ENCODE data around the gene P2RX3. TPM values are rescaled to one million over a fixed set of nuclear protein-coding genes. Genes with fewer than 3 reads are reported as not detected.

Gene P2RX3
- total and polyA plus RNA-seq, 2 experiments from 2014 or later, result 0.15 to 0.35 TPM

DNA sequence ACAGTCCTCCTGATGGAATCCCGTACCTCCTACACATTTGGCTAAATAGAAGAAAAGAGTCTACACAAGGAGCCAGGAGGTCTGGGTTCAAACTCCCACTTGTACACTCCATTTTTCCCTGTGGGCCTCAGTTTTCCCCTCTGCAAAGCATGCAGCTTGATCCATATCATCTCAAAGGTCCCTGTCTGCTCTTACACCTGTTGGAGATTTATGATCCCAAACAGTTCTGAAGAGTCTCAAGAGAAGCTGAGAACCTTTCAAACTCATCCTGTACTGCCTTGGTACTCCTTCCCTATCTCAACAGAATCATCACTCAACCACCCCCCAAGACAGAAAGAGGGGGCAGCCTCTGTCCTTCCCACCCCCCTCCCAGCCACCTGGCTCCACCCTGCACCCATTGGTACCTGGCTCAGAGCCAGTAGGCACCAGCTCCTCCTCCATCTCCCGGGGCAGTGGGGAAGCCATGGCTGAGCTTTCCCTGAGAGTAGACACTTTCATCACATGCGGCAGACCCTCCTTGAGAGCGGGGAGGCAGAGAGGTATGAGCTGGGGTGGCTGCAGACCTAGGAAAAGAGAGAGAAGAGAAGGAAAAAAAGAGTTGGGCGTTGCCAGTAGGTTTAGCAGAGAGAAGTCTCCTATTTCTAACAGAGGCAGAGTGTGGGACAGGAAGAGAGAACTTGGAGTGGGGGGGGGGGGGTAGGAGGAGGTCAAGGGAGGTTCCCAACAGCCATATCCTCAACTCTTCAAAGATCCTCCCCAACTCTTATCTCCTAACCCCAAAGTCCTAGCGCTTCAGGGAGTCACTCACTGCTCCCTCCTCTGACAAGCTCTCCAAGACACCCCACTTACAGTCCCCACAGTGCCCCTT lies 16.5 kb upstream of the P2RX3 start:
- ATAC-seq (no peak), DNase-seq (ENCODE audit: low spot score) (no peak)
- Histone ChIP-seq H3K27ac (ENCODE audit: low read depth) (peak overlapping the region; percentile 51; the same call in 1 of the 2 replicates), H3K9me2 (ENCODE audit: insufficient read depth) (no peaks in the 10 kb centered on the region), H3K27me3 (ENCODE audit: insufficient read depth) (no peaks in the 10 kb centered on the region), H3F3A (replicated peaks; ENCODE audit: low read depth) (peaks cover 13% of the 10 kb centered on the region), H4K20me1 (replicated peaks; ENCODE audit: insufficient read depth) (peaks cover 23% of the 10 kb centered on the region), H3K79me2 (replicated peaks; ENCODE audit: insufficient read depth) (peaks cover 59% of the 10 kb centered on the region), H2AFZ (no peak overlapping the region), H3K4me3 (peak overlapping the region; percentile 94; the same call in 1 of the 2 replicates), H3K36me3 (ENCODE audit: insufficient read depth) (peaks cover 26% of the 10 kb centered on the region), H3K4me2 (peak overlapping the region; percentile 100), H3K4me1 (ENCODE audit: insufficient read depth) (peaks cover 34% of the 10 kb centered on the region)
- Mint-ChIP-seq H3K4me1 (peaks cover 50% of the 10 kb centered on the region), H3K27ac (no peak overlapping the region), H3K27me3 (ENCODE audit: insufficient read depth, low read depth, poor library complexity) (peaks cover 17% of the 10 kb centered on the region), H3K9me3 (peaks cover 3% of the 10 kb centered on the region; the same call in 1 of the 3 replicates), H3K4me3 (peak overlapping the region; percentile 91), H3K36me3 (ENCODE audit: low read depth) (peaks cover 48% of the 10 kb centered on the region)
- TF ChIP-seq EZH2phosphoT487 (IDR thresholded peaks at IDR 0.05; ENCODE audit: unreplicated experiment) (no peak), CTCF (conservative IDR thresholded peaks at IDR 0.05; ENCODE audit: low read depth in 2 of 2) (no peak), ZNF331 (CRISPR knock-in tag; IDR thresholded peaks at IDR 0.05; ENCODE audit: low read depth) (no peak), JUNB (IDR thresholded peaks at IDR 0.05; ENCODE audit: unreplicated experiment) (no peak)

DNA sequence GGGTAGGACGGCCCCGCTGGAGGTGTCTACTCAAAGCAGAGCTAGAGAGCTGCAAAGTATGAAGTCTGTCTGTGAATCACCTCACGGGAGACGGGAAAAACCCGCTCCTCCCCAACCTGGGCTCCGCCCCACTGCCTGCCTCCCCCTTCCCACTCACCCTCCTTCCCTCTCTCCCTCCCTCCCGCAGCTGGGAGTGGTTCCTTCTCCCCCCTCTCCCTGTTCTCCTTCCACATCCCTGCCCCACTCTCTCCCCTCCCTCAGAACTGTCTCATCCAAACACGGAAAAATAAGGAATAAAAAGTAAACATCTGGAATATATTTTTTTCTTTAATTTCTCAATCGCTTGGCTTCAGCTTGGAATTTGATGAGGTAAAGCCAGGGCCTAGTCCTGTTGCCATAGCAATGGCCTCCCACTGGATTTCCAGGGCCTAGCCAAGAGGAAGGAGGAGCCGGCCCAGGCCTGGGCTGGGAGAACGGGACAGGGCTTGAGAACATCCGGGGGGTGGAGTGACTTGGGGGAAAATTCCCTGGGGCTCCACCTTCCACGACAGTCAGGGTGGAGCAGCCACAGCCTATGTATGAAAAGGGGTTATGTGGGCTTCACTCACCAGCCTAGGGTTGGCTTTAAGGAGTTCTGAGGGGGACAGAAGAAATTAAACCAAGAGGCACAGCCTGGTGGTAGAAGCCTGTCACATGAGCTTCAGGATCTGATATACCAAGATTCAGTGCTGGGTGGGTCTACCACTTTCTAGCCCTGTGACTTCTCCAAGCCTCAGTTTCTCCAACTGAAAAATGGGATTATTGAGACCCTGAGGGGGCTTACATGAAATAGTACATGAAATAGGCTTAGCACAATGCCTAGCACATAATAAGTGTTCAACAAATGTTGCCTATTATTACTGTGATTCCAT lies 15.6 kb upstream of the P2RX3 start:
- Histone ChIP-seq H3K9me2 (ENCODE audit: insufficient read depth) (no peaks in the 10 kb centered on the region), H3K79me2 (replicated peaks; ENCODE audit: insufficient read depth) (peaks cover 55% of the 10 kb centered on the region), H3F3A (replicated peaks; ENCODE audit: low read depth) (peaks cover 19% of the 10 kb centered on the region), H3K4me3 (peak overlapping the region; percentile 94), H2AFZ (no peak overlapping the region), H3K27ac (ENCODE audit: low read depth) (peak overlapping the region; percentile 51), H3K27me3 (ENCODE audit: insufficient read depth) (no peaks in the 10 kb centered on the region), H3K36me3 (ENCODE audit: insufficient read depth) (peaks cover 19% of the 10 kb centered on the region), H3K4me2 (peak overlapping the region; percentile 100), H3K4me1 (ENCODE audit: insufficient read depth) (peaks cover 36% of the 10 kb centered on the region), H4K20me1 (replicated peaks; ENCODE audit: insufficient read depth) (peaks cover 23% of the 10 kb centered on the region)
- Mint-ChIP-seq H3K27me3 (ENCODE audit: insufficient read depth, low read depth, poor library complexity) (peaks cover 17% of the 10 kb centered on the region), H3K27ac (peak overlapping the region; percentile 89; the same call in 1 of the 2 replicates), H3K9me3 (peaks cover 3% of the 10 kb centered on the region; the same call in 1 of the 3 replicates), H3K4me3 (peak overlapping the region; percentile 91), H3K4me1 (peaks cover 56% of the 10 kb centered on the region), H3K36me3 (ENCODE audit: low read depth) (peaks cover 57% of the 10 kb centered on the region)
- no peak for TF ChIP-seq POLR2AphosphoS5 (IDR thresholded peaks at IDR 0.05; ENCODE audit: low read depth)
- no peak for TF ChIP-seq ZNF331 (CRISPR knock-in tag; IDR thresholded peaks at IDR 0.05; ENCODE audit: low read depth)
- TF ChIP-seq NANOG (IDR thresholded peaks at IDR 0.05; ENCODE audit: borderline replicate concordance), result no peak
- no peak for TF ChIP-seq CTCF (conservative IDR thresholded peaks at IDR 0.05; ENCODE audit: low read depth in 2 of 2)
- no peak for TF ChIP-seq EZH2 (IDR thresholded peaks at IDR 0.05; ENCODE audit: low read depth, unreplicated experiment)
- no peak for TF ChIP-seq CREB1 (CRISPR knock-in tag; IDR thresholded peaks at IDR 0.05; ENCODE audit: low read depth)
- no peak for TF ChIP-seq EZH2phosphoT487 (IDR thresholded peaks at IDR 0.05; ENCODE audit: unreplicated experiment)
- no peak for TF ChIP-seq ZNF114 (CRISPR knock-in tag; IDR thresholded peaks at IDR 0.05)
- no peak for TF ChIP-seq STAT1 (IDR thresholded peaks at IDR 0.05; ENCODE audit: unreplicated experiment)
- ATAC-seq (peak; percentile 31), DNase-seq (ENCODE audit: low spot score) (peak; percentile 86)
